GM23338 (cell line): ENCODE measurements around the gene GET4. TPM values are rescaled to one million over a fixed set of nuclear protein-coding genes. Genes with fewer than 3 reads are reported as not detected.

Experiments
- ATAC-seq: fragments of 200-7000 bp; cut with Tn5 transposase; 3 replicates; pipeline ENCODE4 v1.9.1; 2020
- DNase-seq: peaks from one replicate; pipeline ENCODE4 v3.0.0-alpha.2; 2015; ENCODE audit warnings: low spot score
- H2AFZ ChIP-seq: fragments of 200-600 bp; sonication (generic); 2 replicates; pipeline ENCODE4 v1.8.0; 2016; ENCODE audit warnings: antibody characterized with exemption, mild to moderate bottlenecking, moderate library complexity
- H3F3A ChIP-seq: fragments of 200-600 bp; sonication (generic); replicated peaks from 2 replicates; pipeline ENCODE4 v1.8.0; 2017; ENCODE audit warnings: antibody characterized with exemption, mixed run types, low read depth
- H3K27ac ChIP-seq: fragments of 200-600 bp; sonication (generic); 2 replicates; pipeline ENCODE4 v1.6.1; 2016; ENCODE audit warnings: low read depth
- H3K27me3 ChIP-seq: fragments of 200-600 bp; sonication (generic); 2 replicates; pipeline ENCODE4 v1.8.0; 2016; ENCODE audit warnings: mild to moderate bottlenecking, mixed run types, moderate library complexity; ENCODE audit not compliant: insufficient read depth
- H3K36me3 ChIP-seq: fragments of 200-600 bp; sonication (generic); 2 replicates; pipeline ENCODE4 v1.8.0; 2016; ENCODE audit warnings: mild to moderate bottlenecking; ENCODE audit not compliant: insufficient read depth
- H3K4me1 ChIP-seq: fragments of 200-600 bp; sonication (generic); 2 replicates; pipeline ENCODE4 v1.8.0; 2016; ENCODE audit warnings: mild to moderate bottlenecking, moderate library complexity; ENCODE audit not compliant: insufficient read depth
- H3K4me2 ChIP-seq: fragments of 200-600 bp; sonication (generic); 2 replicates; pipeline ENCODE4 v1.7.1; 2017; ENCODE audit warnings: mixed run types
- H3K4me3 ChIP-seq: fragments of 200-600 bp; sonication (generic); 2 replicates; pipeline ENCODE4 v1.6.1; 2016; ENCODE audit warnings: mixed run types
- H3K79me2 ChIP-seq: fragments of 200-600 bp; sonication (generic); replicated peaks from 2 replicates; pipeline ENCODE4 v1.8.0; 2017; ENCODE audit warnings: mild to moderate bottlenecking; ENCODE audit not compliant: insufficient read depth
- H3K9me2 ChIP-seq: fragments of 200-600 bp; sonication (generic); 2 replicates; pipeline ENCODE4 v1.8.0; 2017; ENCODE audit not compliant: insufficient read depth
- H4K20me1 ChIP-seq: fragments of 200-600 bp; sonication (generic); replicated peaks from 2 replicates; pipeline ENCODE4 v1.8.0; 2017; ENCODE audit warnings: mild to moderate bottlenecking; ENCODE audit not compliant: insufficient read depth
- H3K27ac Mint-ChIP-seq: 2 replicates; pipeline ENCODE4 v1.8.0; 2020; ENCODE audit warnings: inconsistent platforms, mild to moderate bottlenecking, moderate library complexity, mixed read lengths
- H3K27me3 Mint-ChIP-seq: 3 replicates; pipeline ENCODE4 v1.8.0; 2022; ENCODE audit warnings: low read depth, mild to moderate bottlenecking, moderate library complexity, mixed read lengths, inconsistent platforms; ENCODE audit not compliant: insufficient read depth, poor library complexity
- H3K36me3 Mint-ChIP-seq: 3 replicates; pipeline ENCODE4 v1.8.0; 2021; ENCODE audit warnings: low read depth, mild to moderate bottlenecking, inconsistent platforms, moderate library complexity, mixed read lengths
- H3K4me1 Mint-ChIP-seq: 3 replicates; pipeline ENCODE4 v1.8.0; 2020; ENCODE audit warnings: mild to moderate bottlenecking, inconsistent platforms, mixed read lengths
- H3K4me3 Mint-ChIP-seq: 3 replicates; pipeline ENCODE4 v1.8.0; 2021; ENCODE audit warnings: moderate library complexity, mild to moderate bottlenecking, inconsistent platforms, mixed read lengths
- H3K9me3 Mint-ChIP-seq: 3 replicates; pipeline ENCODE4 v1.8.0; 2020; ENCODE audit warnings: moderate library complexity, mild to moderate bottlenecking, inconsistent platforms, mixed read lengths
- CREB1 ChIP-seq: fragments of 250-450 bp; sonication (Bioruptor Pico); IDR thresholded peaks from 2 replicates; pipeline ENCODE4 v1.5.0; 2020; ENCODE audit warnings: low read depth, mild to moderate bottlenecking, moderate library complexity
- CTCF ChIP-seq, 2 experiments: fragments of 200-600 bp in 1 of 2; sonication (generic) in 1 of 2; conservative IDR thresholded peaks; 2 replicates each; pipeline versions ENCODE4 v1.5.1 to v1.6.1; 2016 to 2017; ENCODE audit warnings: antibody characterized with exemption in 2 of 2, low read depth in 2 of 2, mild to moderate bottlenecking in 2 of 2, moderate library complexity in 1 of 2
- ETS1 ChIP-seq: IDR thresholded peaks from 2 replicates; pipeline ENCODE4 v1.6.1; 2016; ENCODE audit warnings: antibody characterized with exemption
- EZH2 ChIP-seq: fragments of 200-600 bp; sonication (generic); IDR thresholded peaks from one replicate; pipeline ENCODE4 v1.8.0; 2017; ENCODE audit warnings: antibody characterized with exemption, mild to moderate bottlenecking, low read depth; ENCODE audit not compliant: unreplicated experiment
- EZH2phosphoT487 ChIP-seq: fragments of 200-600 bp; sonication (generic); IDR thresholded peaks from one replicate; pipeline ENCODE4 v1.8.1; 2018; ENCODE audit warnings: antibody characterized with exemption; ENCODE audit not compliant: unreplicated experiment
- JUNB ChIP-seq: IDR thresholded peaks from one replicate; pipeline ENCODE4 v1.6.1; 2016; ENCODE audit warnings: antibody characterized with exemption; ENCODE audit not compliant: unreplicated experiment
- NANOG ChIP-seq: IDR thresholded peaks from 2 replicates; pipeline ENCODE4 v1.6.1; 2016; ENCODE audit warnings: antibody characterized with exemption, borderline replicate concordance
- POLR2AphosphoS5 ChIP-seq: IDR thresholded peaks from 2 replicates; pipeline ENCODE4 v1.6.1; 2016; ENCODE audit warnings: antibody characterized with exemption, low read depth
- REST ChIP-seq: IDR thresholded peaks from one replicate; pipeline ENCODE4 v1.6.1; 2018; ENCODE audit warnings: antibody characterized with exemption; ENCODE audit not compliant: unreplicated experiment
- STAT1 ChIP-seq: IDR thresholded peaks from one replicate; pipeline ENCODE4 v1.6.1; 2016; ENCODE audit warnings: antibody characterized with exemption; ENCODE audit not compliant: unreplicated experiment
- ZNF114 ChIP-seq: fragments of 250-450 bp; sonication (Bioruptor Pico); IDR thresholded peaks from 2 replicates; pipeline ENCODE4 v1.5.0; 2020; ENCODE audit warnings: mild to moderate bottlenecking, moderate library complexity
- ZNF331 ChIP-seq: fragments of 250-450 bp; sonication (Bioruptor Pico); IDR thresholded peaks from 2 replicates; pipeline ENCODE4 v1.5.0; 2020; ENCODE audit warnings: low read depth, mild to moderate bottlenecking, moderate library complexity
- ZNF462 ChIP-seq: fragments of 250-450 bp; sonication (Bioruptor Pico); IDR thresholded peaks from 2 replicates; pipeline ENCODE4 v1.5.0; 2020; ENCODE audit warnings: mild to moderate bottlenecking, moderate library complexity
- polyA plus RNA-seq: library from polyadenylated mRNA; unstranded; fragments of >200 nt; fragmentation: Nextera tagmentation; extraction: Ambion mirVana; gene quantifications from 2 replicates; pipeline ENCODE4 v1.2.1, GENCODE V29; 2016
- total RNA-seq: library from RNA; depleted of rRNA; stranded (reverse); fragments of >200 nt; shearing (Covaris generic); gene quantifications from 2 replicates; pipeline ENCODE4 v1.2.3, GENCODE V29; 2014

The GET4 gene
- total and polyA plus RNA-seq, 2 experiments from 2014 or later = 48.0 to 79.1 TPM

GRCh38 chr7:898460-898854 is 22.1 kb downstream of the GET4 start:
- Histone ChIP-seq H3K27ac (no peak overlapping the region), H3K79me2 (no peaks in the 10 kb centered on the region), H3K36me3 (no peaks in the 10 kb centered on the region), H4K20me1 (no peaks in the 10 kb centered on the region), H3F3A (0 out of 2 replicates have a peak, but pooled peaks cover 4% of the 10 kb centered on the region), H2AFZ (no peak overlapping the region), H3K4me3 (no peak overlapping the region), H3K4me2 (no peak overlapping the region), H3K9me2 (no peaks in the 10 kb centered on the region), H3K4me1 (no peaks in the 10 kb centered on the region), H3K27me3 (no peaks in the 10 kb centered on the region)
- Mint-ChIP-seq H3K4me3 (no peak overlapping the region), H3K9me3 (no peaks in the 10 kb centered on the region), H3K27me3 (peaks cover 10% of the 10 kb centered on the region), H3K4me1 (no peaks in the 10 kb centered on the region; the same call in 2 of the 3 replicates), H3K27ac (no peak overlapping the region), H3K36me3 (peaks cover 29% of the 10 kb centered on the region)
- TF ChIP-seq REST = no peak
- no peak for TF ChIP-seq POLR2AphosphoS5
- TF ChIP-seq ZNF331 = no peak
- no peak for TF ChIP-seq ZNF114 (CRISPR knock-in tag)
- no peak for TF ChIP-seq ZNF462
- no peak for TF ChIP-seq EZH2phosphoT487
- no peak for TF ChIP-seq CREB1 (CRISPR knock-in tag)
- TF ChIP-seq JUNB = no peak
- no peak for TF ChIP-seq NANOG
- TF ChIP-seq STAT1 = no peak
- no peak for TF ChIP-seq ETS1
- no peak for TF ChIP-seq EZH2
- TF ChIP-seq CTCF (conservative IDR thresholded peaks at IDR 0.05; ENCODE audit: low read depth in 2 of 2) = no peak
- ATAC-seq (no peak; the same call in 2 of the 3 replicates), DNase-seq (no peak)
